ENCODE results near the gene YAE1.
A peak's percentile ranks its signal among the peaks of the same experiment; 100 is the strongest.
"Not testable (repeated sequence)": the region's sequence is repeated elsewhere in the genome, so short reads cannot be mapped to it uniquely, and the experiment has no call there.

Gene YAE1

GRCh38 chr7:39566023-39566921 lies at the start of gene YAE1:
Gene YAE1, plus strand, starts transcription at chr7:39566404. Its CDS starts 15 bp downstream, at chr7:39566419.
- peak; percentile 85 to 98 (median 89) for DNase-seq
- intact Hi-C loops (cut with DNase I) = no loop called here

GRCh38 chr7:39516498-39516897 lies 49.7 kb upstream of the YAE1 start:
- intact Hi-C loops (cut with DNase I) = no loop called here
- DNase-seq = no peak

- no peak for DNase-seq
- intact Hi-C loops (cut with DNase I) = no loop called here
Observed at GRCh38 chr7:39517240-39517639, 49.0 kb upstream of the YAE1 start.

- intact Hi-C loops (cut with DNase I) = no loop called here
- DNase-seq = no peak
Observed at GRCh38 chr7:39525926-39526325, 40.3 kb upstream of the YAE1 start.

- intact Hi-C loops (cut with DNase I) = no loop called here
- DNase-seq = no peak
Observed at GRCh38 chr7:39526666-39527065, 39.5 kb upstream of the YAE1 start.

GRCh38 chr7:39527296-39527695 lies 38.9 kb upstream of the YAE1 start:
- no peak for DNase-seq

GRCh38 chr7:39527951-39528350 lies 38.3 kb upstream of the YAE1 start:
- intact Hi-C loops (cut with DNase I) = no loop called here
- DNase-seq = no peak

More at GRCh38 chr7:39527296-39527695, 38.9 kb upstream of the YAE1 start:
- intact Hi-C loops (cut with DNase I) = no loop called here

- no peak for DNase-seq
- intact Hi-C loops (cut with DNase I) = no loop called here
Observed at GRCh38 chr7:39528849-39529248, 37.4 kb upstream of the YAE1 start.

- intact Hi-C loops (cut with DNase I) = no loop called here
- DNase-seq = no peak
Observed at GRCh38 chr7:39529582-39529981, 36.6 kb upstream of the YAE1 start.

GRCh38 chr7:39530971-39531370 lies 35.2 kb upstream of the YAE1 start:
- intact Hi-C loops (cut with DNase I) = no loop called here
- no peak for DNase-seq

- no peak for DNase-seq
- intact Hi-C loops (cut with DNase I) = no loop called here
Observed at GRCh38 chr7:39531818-39532217, 34.4 kb upstream of the YAE1 start.

GRCh38 chr7:39532832-39533231 lies 33.4 kb upstream of the YAE1 start:
- intact Hi-C loops (cut with DNase I) = no loop called here
- DNase-seq = no peak

- intact Hi-C loops (cut with DNase I) = no loop called here
- no peak for DNase-seq
Observed at GRCh38 chr7:39534599-39534998, 31.6 kb upstream of the YAE1 start.

GRCh38 chr7:39535064-39535463 lies 31.1 kb upstream of the YAE1 start:
- no peak for DNase-seq
- intact Hi-C loops (cut with DNase I) = no loop called here

GRCh38 chr7:39535720-39536119 lies 30.5 kb upstream of the YAE1 start:
- intact Hi-C loops (cut with DNase I) = no loop called here
- DNase-seq = no peak

- no peak for DNase-seq
- intact Hi-C loops (cut with DNase I) = no loop called here
Observed at GRCh38 chr7:39536951-39537350, 29.3 kb upstream of the YAE1 start.

GRCh38 chr7:39539816-39540215 lies 26.4 kb upstream of the YAE1 start:
- DNase-seq = no peak
- intact Hi-C loops (cut with DNase I) = no loop called here

GRCh38 chr7:39540320-39540719 lies 25.9 kb upstream of the YAE1 start:
- no peak for DNase-seq
- intact Hi-C loops (cut with DNase I) = no loop called here

- DNase-seq = no peak
- intact Hi-C loops (cut with DNase I) = no loop called here
Observed at GRCh38 chr7:39541511-39541910, 24.7 kb upstream of the YAE1 start.

GRCh38 chr7:39544774-39545173 lies 21.4 kb upstream of the YAE1 start:
- intact Hi-C loops (cut with DNase I); DNase-seq: not testable (repeated sequence)

GRCh38 chr7:39547336-39547735 lies 18.9 kb upstream of the YAE1 start:
- DNase-seq = no peak
- intact Hi-C loops (cut with DNase I) = no loop called here

- no peak for DNase-seq
- intact Hi-C loops (cut with DNase I) = no loop called here
Observed at GRCh38 chr7:39550411-39550810, 15.8 kb upstream of the YAE1 start.
